Trophoblast cell (in vitro differentiated cells and primary cell): ENCODE data around the gene TRO.
A peak's percentile ranks its signal among the peaks of the same experiment; 100 is the strongest.

Experiments
- DNase-seq, 2 donors: peaks; one replicate each; pipeline ENCODE4 v3.0.0-alpha.2; 2016
- H2AFZ ChIP-seq: 2 replicates; pipeline ENCODE4 v1.6.1; 2013; ENCODE audit warnings: low read length, moderate library complexity, mild to moderate bottlenecking; ENCODE audit not compliant: insufficient read depth, poor library complexity
- H2AK5ac ChIP-seq: 2 replicates; pipeline ENCODE4 v1.6.1; 2013; ENCODE audit warnings: mild to moderate bottlenecking, low read length
- H2BK120ac ChIP-seq: 2 replicates; pipeline ENCODE4 v1.6.1; 2013; ENCODE audit warnings: low read length, mild to moderate bottlenecking, moderate library complexity; ENCODE audit not compliant: insufficient read depth, poor library complexity
- H2BK12ac ChIP-seq: 2 replicates; pipeline ENCODE4 v1.6.1; 2013; ENCODE audit warnings: mild to moderate bottlenecking, low read length, moderate library complexity
- H2BK5ac ChIP-seq: 2 replicates; pipeline ENCODE4 v1.6.1; 2013; ENCODE audit warnings: low read length, low read depth, moderate library complexity, mild to moderate bottlenecking; ENCODE audit not compliant: poor library complexity
- H3K14ac ChIP-seq: 2 replicates; pipeline ENCODE4 v1.6.1; 2013; ENCODE audit warnings: mild to moderate bottlenecking, low read length
- H3K18ac ChIP-seq: 2 replicates; pipeline ENCODE4 v1.6.1; 2013; ENCODE audit warnings: mild to moderate bottlenecking, low read length
- H3K23ac ChIP-seq: 2 replicates; pipeline ENCODE4 v1.6.1; 2013; ENCODE audit warnings: low read length
- H3K27ac ChIP-seq: 2 replicates; pipeline ENCODE4 v1.5.1; 2013; ENCODE audit warnings: low read depth, mild to moderate bottlenecking, inconsistent platforms, low read length, moderate library complexity
- H3K27me3 ChIP-seq: 2 replicates; pipeline ENCODE4 v1.6.1; 2013; ENCODE audit warnings: inconsistent platforms, mild to moderate bottlenecking, low read length, moderate library complexity; ENCODE audit not compliant: insufficient read depth
- H3K36me3 ChIP-seq, 2 experiments: 1 replicate in 1 of 2; 2 replicates in 1 of 2; pipeline ENCODE4 v1.6.1; 2013; ENCODE audit warnings: low read length in 2 of 2, mild to moderate bottlenecking in 2 of 2, moderate library complexity in 1 of 2; ENCODE audit not compliant: insufficient read depth in 2 of 2, control insufficient read depth in 1 of 2
- H3K4ac ChIP-seq: 2 replicates; pipeline ENCODE4 v1.6.1; 2013; ENCODE audit warnings: low read depth, mild to moderate bottlenecking, low read length, moderate library complexity
- H3K4me1 ChIP-seq, 2 experiments: 1 replicate in 1 of 2; 2 replicates in 1 of 2; pipeline ENCODE4 v1.6.1; 2013; ENCODE audit warnings: low read length in 2 of 2, mild to moderate bottlenecking in 2 of 2, moderate library complexity in 1 of 2; ENCODE audit not compliant: insufficient read depth in 2 of 2, control insufficient read depth in 1 of 2
- H3K4me2 ChIP-seq: 2 replicates; pipeline ENCODE4 v1.6.1; 2013; ENCODE audit warnings: inconsistent platforms, mild to moderate bottlenecking, low read length, moderate library complexity
- H3K4me3 ChIP-seq: 2 replicates; pipeline ENCODE4 v1.5.1; 2013; ENCODE audit warnings: mild to moderate bottlenecking, low read depth, low read length, inconsistent platforms
- H3K79me1 ChIP-seq: one replicate; pipeline ENCODE4 v1.6.1; 2013; ENCODE audit warnings: low read length
- H3K79me2 ChIP-seq: 2 replicates; pipeline ENCODE4 v1.6.1; 2013; ENCODE audit warnings: low read length, mild to moderate bottlenecking; ENCODE audit not compliant: control insufficient read depth, insufficient read depth, poor library complexity
- H3K9ac ChIP-seq: 2 replicates; pipeline ENCODE4 v1.6.1; 2013; ENCODE audit warnings: mild to moderate bottlenecking, low read length
- H3K9me3 ChIP-seq: 2 replicates; pipeline ENCODE4 v1.6.1; 2013; ENCODE audit warnings: low read depth, mild to moderate bottlenecking, control low read depth, inconsistent platforms, low read length; ENCODE audit not compliant: insufficient read depth
- H4K12ac ChIP-seq: 2 replicates; pipeline ENCODE4 v1.6.1; 2013; ENCODE audit warnings: low read depth, mild to moderate bottlenecking, low read length, moderate library complexity
- H4K8ac ChIP-seq: 2 replicates; pipeline ENCODE4 v1.6.1; 2013; ENCODE audit warnings: low read depth, mild to moderate bottlenecking, low read length, moderate library complexity
- H4K91ac ChIP-seq: one replicate; pipeline ENCODE4 v1.6.1; 2013; ENCODE audit warnings: low read depth, mild to moderate bottlenecking, low read length, moderate library complexity
- WGBS: extraction: QIAGEN DNeasy Blood & Tissue Kit; methylation state at CpG from one replicate; pipeline ENCODE4 v1.1.7; 2013; ENCODE audit warnings: missing lambda C conversion rate; ENCODE audit not compliant: insufficient read length, insufficient coverage; ENCODE audit errors: extremely low coverage; 5-methylcytosine and 5-hydroxymethylcytosine counted together

The TRO gene

GRCh38 chrX:54923376-54923775 is 2.8 kb downstream of the TRO start:
- no peak overlapping the region for H4K91ac ChIP-seq
- H2AK5ac ChIP-seq, result no peak overlapping the region
- no peak overlapping the region for H2BK12ac ChIP-seq
- H3K9ac ChIP-seq, result no peak overlapping the region
- no peak overlapping the region for H2AFZ ChIP-seq
- no peak overlapping the region for H3K27ac ChIP-seq
- H2BK120ac ChIP-seq, result no peak overlapping the region
- no peaks in the 10 kb centered on the region for H3K79me2 ChIP-seq
- H3K14ac ChIP-seq, result no peak overlapping the region
- no peak overlapping the region for H3K4me3 ChIP-seq
- peaks cover 0 to 4% of the 10 kb centered on the region in 2 experiments for H3K4me1 ChIP-seq
- no peak overlapping the region for H4K8ac ChIP-seq
- no peak overlapping the region for H3K23ac ChIP-seq
- DNase-seq, result no peak
- H3K18ac ChIP-seq, result no peak overlapping the region
- H4K12ac ChIP-seq, result no peak overlapping the region
- WGBS, result no CpG with 5 or more reads among the region's 7 CpGs
- no peak overlapping the region for H3K4me2 ChIP-seq
- H3K79me1 ChIP-seq, result peaks cover 2% of the 10 kb centered on the region
- H2BK5ac ChIP-seq, result no peak overlapping the region
- H3K9me3 ChIP-seq, result no peaks in the 10 kb centered on the region
- peaks cover 29 to 53% of the 10 kb centered on the region in 2 experiments for H3K36me3 ChIP-seq
- no peak overlapping the region for H3K4ac ChIP-seq
- H3K27me3 ChIP-seq, result no peaks in the 10 kb centered on the region

GRCh38 chrX:54926978-54927377 is 6.4 kb downstream of the TRO start:
- Histone ChIP-seq H2AK5ac (no peak overlapping the region), H3K9ac (no peak overlapping the region), H3K27me3 (no peaks in the 10 kb centered on the region), H2BK120ac (no peak overlapping the region), H4K91ac (no peak overlapping the region), H3K79me2 (no peaks in the 10 kb centered on the region), H3K36me3 (peaks cover 51 to 82% of the 10 kb centered on the region in 2 experiments), H4K8ac (no peak overlapping the region), H3K9me3 (no peaks in the 10 kb centered on the region), H3K79me1 (no peaks in the 10 kb centered on the region), H2AFZ (no peak overlapping the region), H3K4me3 (no peak overlapping the region), H3K4me2 (no peak overlapping the region), H2BK5ac (no peak overlapping the region), H3K18ac (no peak overlapping the region), H3K14ac (no peak overlapping the region), H4K12ac (peak overlapping the region; percentile 7), H3K4me1 (peaks cover 0 to 4% of the 10 kb centered on the region in 2 experiments), H3K27ac (no peak overlapping the region), H3K4ac (no peak overlapping the region), H2BK12ac (no peak overlapping the region), H3K23ac (no peak overlapping the region)
- no peak for DNase-seq
- no CpG with 5 or more reads among the region's 2 CpGs for WGBS

DNA sequence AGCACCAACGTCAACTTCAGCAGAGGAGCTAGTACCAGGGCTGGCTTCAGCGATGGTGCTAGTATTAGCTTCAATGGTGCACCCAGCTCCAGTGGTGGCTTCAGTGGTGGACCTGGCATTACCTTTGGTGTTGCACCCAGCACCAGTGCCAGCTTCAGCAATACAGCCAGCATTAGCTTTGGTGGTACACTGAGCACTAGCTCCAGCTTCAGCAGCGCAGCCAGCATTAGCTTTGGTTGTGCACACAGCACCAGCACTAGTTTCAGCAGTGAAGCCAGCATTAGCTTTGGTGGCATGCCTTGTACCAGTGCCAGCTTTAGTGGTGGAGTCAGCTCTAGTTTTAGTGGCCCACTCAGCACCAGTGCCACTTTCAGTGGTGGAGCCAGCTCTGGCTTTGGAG is 8.3 kb downstream of the TRO start:
- no peak overlapping the region for H2AFZ ChIP-seq
- no peaks in the 10 kb centered on the region for H3K79me2 ChIP-seq
- H3K23ac ChIP-seq, result no peak overlapping the region
- no peak overlapping the region for H4K12ac ChIP-seq
- no peak overlapping the region for H2AK5ac ChIP-seq
- no peak overlapping the region for H4K91ac ChIP-seq
- H2BK120ac ChIP-seq, result no peak overlapping the region
- H3K36me3 ChIP-seq, result peaks cover 43 to 71% of the 10 kb centered on the region in 2 experiments
- H3K4me2 ChIP-seq, result no peak overlapping the region
- H3K4me1 ChIP-seq, result no peaks in the 10 kb centered on the region
- no peak overlapping the region for H3K4ac ChIP-seq
- no peak overlapping the region for H4K8ac ChIP-seq
- no peak overlapping the region for H2BK12ac ChIP-seq
- no peaks in the 10 kb centered on the region for H3K27me3 ChIP-seq
- H3K9ac ChIP-seq, result no peak overlapping the region
- no peak overlapping the region for H3K18ac ChIP-seq
- DNase-seq, result no peak
- H3K27ac ChIP-seq, result no peak overlapping the region
- no peak overlapping the region for H2BK5ac ChIP-seq
- H3K79me1 ChIP-seq, result no peaks in the 10 kb centered on the region
- no CpG with 5 or more reads among the region's 3 CpGs for WGBS
- no peak overlapping the region for H3K14ac ChIP-seq
- no peaks in the 10 kb centered on the region for H3K9me3 ChIP-seq
- no peak overlapping the region for H3K4me3 ChIP-seq

GRCh38 chrX:54930291-54931049 is 9.8 kb downstream of the TRO start:
- Histone ChIP-seq H3K14ac (no peak overlapping the region), H3K9me3 (no peaks in the 10 kb centered on the region), H3K9ac (no peak overlapping the region), H3K4me1 (no peaks in the 10 kb centered on the region), H3K4me3 (no peak overlapping the region), H3K4ac (no peak overlapping the region), H4K12ac (no peak overlapping the region), H2BK120ac (no peak overlapping the region), H2AK5ac (no peak overlapping the region), H3K18ac (no peak overlapping the region), H3K27ac (no peak overlapping the region), H2AFZ (no peak overlapping the region), H3K36me3 (peaks cover 38 to 55% of the 10 kb centered on the region in 2 experiments), H4K91ac (no peak overlapping the region), H2BK12ac (no peak overlapping the region), H4K8ac (no peak overlapping the region), H3K23ac (no peak overlapping the region), H3K79me1 (no peaks in the 10 kb centered on the region), H3K27me3 (no peaks in the 10 kb centered on the region), H3K4me2 (no peak overlapping the region), H2BK5ac (no peak overlapping the region), H3K79me2 (no peaks in the 10 kb centered on the region)
- DNase-seq, result no peak
- WGBS, result no CpG with 5 or more reads among the region's 17 CpGs
